H1 (cell line): ENCODE results near the gene GRID1. TPM values are rescaled to one million over a fixed set of nuclear protein-coding genes. Genes with fewer than 3 reads are reported as not detected.

Experiments used
- CTCF ChIA-PET: fragments of 300-600 bp; sonication (Branson Sonifier 250); formaldehyde crosslinking; loops from one replicate; lab custom pipeline; 2021; ENCODE audit not compliant: partially characterized antibody; lab: Charles Lee
- POLR2A ChIA-PET: fragments of 300-600 bp; sonication (Branson Sonifier 250); formaldehyde crosslinking; loops from one replicate; lab custom pipeline; 2021; ENCODE audit warnings: inconsistent platforms; ENCODE audit not compliant: partially characterized antibody; lab: Charles Lee
- DNase-seq, 2 experiments: peaks; one replicate each; pipeline versions ENCODE4 v3.0.0 to v3.0.0-alpha.2; 2010 to 2022; ENCODE audit warnings: low spot score in 2 of 2, low read depth in 1 of 2, mixed read lengths in 1 of 2
- FAIRE-seq: peaks from 2 replicates; lab custom pipeline; 2011; peaks lifted over from hg19 to GRCh38; lab: Jason Lieb, UNC
- H2AFZ ChIP-seq: 2 replicates; pipeline ENCODE4 v1.8.1; 2012; ENCODE audit warnings: low read length, inconsistent platforms
- H2AK5ac ChIP-seq: 2 replicates; pipeline ENCODE4 v1.6.1; 2013; ENCODE audit warnings: low read depth, low read length
- H2BK120ac ChIP-seq: replicated peaks from 2 replicates; pipeline ENCODE3; 2013; ENCODE audit warnings: low read depth, low read length, inconsistent platforms
- H2BK12ac ChIP-seq: 2 replicates; pipeline ENCODE4 v1.6.1; 2013; ENCODE audit warnings: low read depth, low read length
- H2BK15ac ChIP-seq: 2 replicates; pipeline ENCODE4 v1.6.1; 2013; ENCODE audit warnings: low read length
- H2BK20ac ChIP-seq: 2 replicates; pipeline ENCODE4 v1.6.1; 2013; ENCODE audit warnings: low read length
- H2BK5ac ChIP-seq: 2 replicates; pipeline ENCODE4 v1.6.1; 2013; ENCODE audit warnings: low read depth, low read length
- H3K14ac ChIP-seq: 2 replicates; pipeline ENCODE4 v1.6.1; 2013; ENCODE audit warnings: inconsistent platforms; ENCODE audit not compliant: insufficient read length
- H3K18ac ChIP-seq: 2 replicates; pipeline ENCODE4 v1.6.1; 2013; ENCODE audit warnings: low read length; ENCODE audit errors: extremely low read depth
- H3K23ac ChIP-seq: 2 replicates; pipeline ENCODE4 v1.6.1; 2013; ENCODE audit warnings: inconsistent platforms; ENCODE audit not compliant: insufficient read length
- H3K23me2 ChIP-seq: 2 replicates; pipeline ENCODE4 v1.6.1; 2013; ENCODE audit warnings: low read depth, low read length
- H3K27ac ChIP-seq: 2 replicates; pipeline ENCODE4 v1.6.1; 2011; ENCODE audit warnings: low read depth, low read length, inconsistent platforms
- H3K27me3 ChIP-seq, 4 experiments: replicated peaks in 1 of 4; 1 replicate in 1 of 4; 2 replicates in 3 of 4; pipeline versions ENCODE4 v1.6.1 to v1.8.1; 2011 to 2013; ENCODE audit warnings: low read length in 3 of 4, mild to moderate bottlenecking in 3 of 4, inconsistent platforms in 2 of 4, mixed read lengths in 2 of 4, moderate library complexity in 1 of 4; ENCODE audit not compliant: control insufficient read depth in 3 of 4, insufficient read depth in 3 of 4; ENCODE audit errors: extremely low read depth in 1 of 4
- H3K36me3 ChIP-seq, 4 experiments: 2 replicates each; pipeline versions ENCODE4 v1.6.1 to v1.8.1; 2011 to 2013; ENCODE audit warnings: mild to moderate bottlenecking in 4 of 4, low read length in 3 of 4, moderate library complexity in 2 of 4, control low read depth in 1 of 4, inconsistent platforms in 1 of 4; ENCODE audit not compliant: insufficient read depth in 4 of 4, control insufficient read depth in 2 of 4
- H3K4ac ChIP-seq: replicated peaks from 2 replicates; pipeline ENCODE3; 2013; ENCODE audit warnings: low read length, low read depth, mixed read lengths, inconsistent platforms; ENCODE audit not compliant: insufficient read length
- H3K4me1 ChIP-seq, 4 experiments: replicated peaks in 1 of 4; 1 replicate in 1 of 4; 2 replicates in 3 of 4; pipeline versions ENCODE4 v1.6.1 to v1.8.1; 2011 to 2013; ENCODE audit warnings: low read length in 3 of 4, inconsistent platforms in 2 of 4, mixed read lengths in 1 of 4; ENCODE audit not compliant: insufficient read depth in 4 of 4, control insufficient read depth in 3 of 4
- H3K4me2 ChIP-seq, 2 experiments: 2 replicates each; pipeline versions ENCODE4 v1.6.1 to v1.8.1; 2011 to 2013; ENCODE audit warnings: low read depth in 2 of 2, low read length in 2 of 2, control low read depth in 1 of 2, inconsistent platforms in 1 of 2, mild to moderate bottlenecking in 1 of 2; ENCODE audit not compliant: insufficient read depth in 1 of 2
- H3K4me3 ChIP-seq, 4 experiments: fragments of 200-600, 300-600 bp in 1 of 4; sonication (generic), shearing (Covaris generic), sonication (Bioruptor Twin) in 1 of 4; 2 replicates each; pipeline versions ENCODE4 v1.5.1 to v1.8.1; 2011 to 2016; ENCODE audit warnings: low read length in 4 of 4, low read depth in 3 of 4, control low read depth in 2 of 4, inconsistent platforms in 2 of 4, mild to moderate bottlenecking in 2 of 4, mixed read lengths in 1 of 4, moderate library complexity in 1 of 4; ENCODE audit not compliant: insufficient read depth in 2 of 4; ENCODE audit errors: extremely low read depth in 1 of 4
- H3K56ac ChIP-seq: replicated peaks from 2 replicates; pipeline ENCODE3; 2013; ENCODE audit warnings: low read depth, mild to moderate bottlenecking, mixed read lengths, low read length, inconsistent platforms; ENCODE audit not compliant: insufficient read length
- H3K79me1 ChIP-seq: 2 replicates; pipeline ENCODE4 v1.6.1; 2013; ENCODE audit warnings: low read depth, low read length, control low read depth
- H3K79me2 ChIP-seq, 2 experiments: 2 replicates each; pipeline versions ENCODE4 v1.6.1 to v1.8.1; 2012 to 2013; ENCODE audit warnings: low read length in 2 of 2, mild to moderate bottlenecking in 2 of 2, inconsistent platforms in 1 of 2; ENCODE audit not compliant: insufficient read depth in 2 of 2, control insufficient read depth in 1 of 2
- H3K9ac ChIP-seq, 4 experiments: replicated peaks in 1 of 4; 1 replicate in 1 of 4; 2 replicates in 3 of 4; pipeline versions ENCODE4 v1.6.1 to v1.8.1; 2011 to 2013; ENCODE audit warnings: low read depth in 3 of 4, low read length in 3 of 4, control low read depth in 2 of 4, mild to moderate bottlenecking in 2 of 4, moderate library complexity in 2 of 4, inconsistent platforms in 1 of 4; ENCODE audit errors: extremely low read depth in 1 of 4
- H3K9me3 ChIP-seq, 2 experiments: 2 replicates each; pipeline versions ENCODE4 v1.6.1 to v1.8.1; 2012 to 2013; ENCODE audit warnings: mild to moderate bottlenecking in 2 of 2, moderate library complexity in 2 of 2, control low read depth in 1 of 2, inconsistent platforms in 1 of 2, low read depth in 1 of 2, low read length in 1 of 2, mixed read lengths in 1 of 2; ENCODE audit not compliant: insufficient read depth in 2 of 2
- H4K20me1 ChIP-seq, 2 experiments: replicated peaks in 1 of 2; 2 replicates each; pipeline versions ENCODE3 to v1.8.1; 2011 to 2013; ENCODE audit warnings: inconsistent platforms in 2 of 2, low read length in 2 of 2, mild to moderate bottlenecking in 1 of 2; ENCODE audit not compliant: insufficient read depth in 2 of 2, control insufficient read depth in 1 of 2
- H4K5ac ChIP-seq: 2 replicates; pipeline ENCODE4 v1.6.1; 2013; ENCODE audit warnings: low read length, low read depth, mixed read lengths, inconsistent platforms; ENCODE audit not compliant: insufficient read length
- H4K8ac ChIP-seq: 2 replicates; pipeline ENCODE4 v1.8.0; 2013; ENCODE audit warnings: mild to moderate bottlenecking, moderate library complexity, low read length, inconsistent platforms; ENCODE audit not compliant: insufficient read depth; ENCODE audit errors: extremely low read depth
- H4K91ac ChIP-seq: replicated peaks from 2 replicates; pipeline ENCODE3; 2013; ENCODE audit warnings: low read length, mixed read lengths, inconsistent platforms; ENCODE audit not compliant: insufficient read length
- BCL11A ChIP-seq, 2 experiments: IDR thresholded peaks; one replicate each; pipeline ENCODE4 v1.6.1; 2011; ENCODE audit warnings: low read depth in 2 of 2, low read length in 2 of 2, mild to moderate bottlenecking in 2 of 2
- POLR2AphosphoS5 ChIP-seq: IDR thresholded peaks from 2 replicates; pipeline ENCODE4 v1.6.1; 2011; ENCODE audit warnings: low read depth, low read length
- RFX5 ChIP-seq: IDR thresholded peaks from 2 replicates; pipeline ENCODE4 v1.6.1; 2011; ENCODE audit warnings: low read depth, low read length, improper control_type of control experiment, borderline replicate concordance
- polyA plus RNA-seq, 7 experiments: library from polyadenylated mRNA; depleted of rRNA in 3 of 7; stranded (reverse) in 5 of 7; unstranded in 2 of 7; fragments of >200 nt in 5 of 7; fragments of 200-250 nt in 2 of 7; gene quantifications; 1 replicate in 5 of 7; 2 replicates in 1 of 7; 4 replicates in 1 of 7; pipeline versions ENCODE4 v1.2.1 to v1.2.3, GENCODE V29; 2011 to 2013; ENCODE audit warnings: missing spikeins in 2 of 7, mixed read lengths in 2 of 7
- total RNA-seq: library from RNA; stranded (reverse); fragmentation: NEBNext Ultra II Directional; extraction: Animal tissue kit (Norgen Biotek cat#: 25700); gene quantifications from 2 replicates; pipeline ENCODE4 v1.2.1, GENCODE V29; 2021

GRID1 gene
- total and polyA plus RNA-seq, 2 of the 8 experiments (the other 6 are each of a cell fraction or from before 2014, with no cell fraction given), result 0.22 to 0.30 TPM

GRCh38 chr10:85874208-85874607 is 492.4 kb downstream of the GRID1 start:
- Histone ChIP-seq H3K4ac (no peak overlapping the region), H3K27ac (no peak overlapping the region)
- CTCF ChIA-PET, result no interaction called here

More at GRCh38 chr10:85874208-85874607, 492.4 kb downstream of the GRID1 start:
- Histone ChIP-seq H3K23me2 (no peaks in the 10 kb centered on the region), H3K9me3 (peaks cover 11 to 12% of the 10 kb centered on the region in 2 experiments; a peak in 3 of 4 replicates), H4K20me1 (no peaks in the 10 kb centered on the region), H4K91ac (no peak overlapping the region), H2BK120ac (no peak overlapping the region), H2BK5ac (no peak overlapping the region), H3K14ac (no peak overlapping the region), H4K5ac (no peak overlapping the region), H3K27me3 (no peaks in the 10 kb centered on the region), H3K4me2 (no peak overlapping the region), H3K18ac (no peak overlapping the region), H2BK20ac (no peak overlapping the region), H2BK15ac (no peak overlapping the region), H2AFZ (no peak overlapping the region), H3K9ac (no peak overlapping the region), H3K23ac (no peak overlapping the region), H3K36me3 (no peaks in the 10 kb centered on the region; a peak in 1 of 8 replicates), H3K4me1 (no peaks in the 10 kb centered on the region), H3K79me1 (no peaks in the 10 kb centered on the region), H4K8ac (no peak overlapping the region), H2BK12ac (no peak overlapping the region), H3K79me2 (no peaks in the 10 kb centered on the region), H3K56ac (no peak overlapping the region), H2AK5ac (no peak overlapping the region), H3K4me3 (no peak overlapping the region)
- FAIRE-seq (no peak), DNase-seq (no peak)
- TF ChIP-seq POLR2AphosphoS5 (no peak), BCL11A (IDR thresholded peaks at IDR 0.05; ENCODE audit: low read depth in 2 of 2, low read length in 2 of 2) (no peak), RFX5 (no peak)
- POLR2A ChIA-PET, result no interaction called here
